Measurements from ENCODE around the gene AIFM3. TPM values are rescaled to one million over a fixed set of nuclear protein-coding genes. Genes with fewer than 3 reads are reported as not detected.
"Not testable (repeated sequence)": the region's sequence is repeated elsewhere in the genome, so short reads cannot be mapped to it uniquely, and the experiment has no call there.

AIFM3 gene
- polyA plus RNA-seq, 5 donors = 0.50 to 1.1 (median 0.76) TPM

DNA sequence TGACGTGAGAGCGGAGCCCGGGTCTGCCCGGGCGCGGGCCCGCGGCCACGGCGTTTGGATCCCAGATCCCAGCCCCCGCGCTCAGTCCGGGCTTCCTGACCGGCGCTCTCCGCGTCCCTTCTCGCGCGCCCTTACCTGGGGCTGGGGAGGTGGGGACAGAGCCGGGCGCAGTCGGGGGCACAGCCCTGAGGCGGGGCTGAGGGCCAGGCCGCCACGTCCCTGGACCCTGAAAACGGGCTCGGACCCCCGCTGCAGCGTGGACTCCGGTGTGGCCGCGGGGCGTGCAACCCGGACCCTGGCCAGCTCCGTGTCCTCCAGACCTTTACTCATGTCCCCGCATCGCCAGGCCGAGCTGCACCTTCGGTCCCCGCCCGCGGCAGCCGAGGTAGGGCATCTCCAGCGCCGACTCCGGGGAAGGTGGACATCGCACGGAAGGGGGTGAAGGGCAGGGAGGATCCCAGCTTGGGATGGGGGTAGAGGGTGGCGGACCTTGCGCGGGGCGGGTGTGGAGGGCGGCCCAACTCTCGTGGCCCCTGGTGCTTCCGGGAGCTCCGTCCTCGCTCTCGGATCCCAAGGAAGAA, 9.9 kb upstream of the AIFM3 start:
- no peak for DNase-seq

DNA sequence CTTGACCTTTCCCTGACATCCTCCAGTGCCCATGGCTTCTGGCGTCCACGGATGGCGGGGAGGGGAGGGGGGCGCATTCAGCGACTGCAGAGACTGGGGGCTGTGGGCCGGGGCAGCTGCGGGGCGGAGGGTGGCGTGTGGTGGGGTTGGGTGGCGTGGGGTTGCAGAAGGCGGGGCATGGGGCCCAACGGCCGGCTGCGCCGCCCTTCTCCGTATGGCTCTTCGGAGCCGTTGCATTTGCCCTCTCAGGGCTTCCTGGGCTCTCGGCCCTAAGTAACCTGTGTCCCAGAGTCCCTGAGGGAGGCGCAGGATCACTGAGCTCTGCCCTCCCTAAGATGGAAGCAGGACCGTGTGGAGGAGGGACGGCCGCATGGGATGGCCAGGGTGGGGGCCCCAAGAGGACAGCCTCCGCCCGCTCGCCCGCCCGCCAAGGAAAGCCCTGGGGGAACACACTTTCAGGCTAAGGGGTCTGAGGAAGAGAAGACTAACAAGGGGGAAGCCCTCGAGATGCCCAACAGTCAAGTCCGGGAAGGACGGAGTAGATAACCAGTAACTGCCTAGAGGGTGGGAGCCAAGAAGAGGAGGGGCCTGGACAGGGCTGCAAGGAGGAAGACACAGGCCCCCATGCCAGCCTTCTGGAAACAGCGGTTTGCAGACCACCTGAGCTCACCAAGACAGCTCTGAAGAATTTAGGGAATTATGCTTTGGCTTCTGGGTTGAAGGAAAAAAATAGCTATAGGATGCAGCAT, 9.2 kb upstream of the AIFM3 start:
- no peak for DNase-seq

DNA sequence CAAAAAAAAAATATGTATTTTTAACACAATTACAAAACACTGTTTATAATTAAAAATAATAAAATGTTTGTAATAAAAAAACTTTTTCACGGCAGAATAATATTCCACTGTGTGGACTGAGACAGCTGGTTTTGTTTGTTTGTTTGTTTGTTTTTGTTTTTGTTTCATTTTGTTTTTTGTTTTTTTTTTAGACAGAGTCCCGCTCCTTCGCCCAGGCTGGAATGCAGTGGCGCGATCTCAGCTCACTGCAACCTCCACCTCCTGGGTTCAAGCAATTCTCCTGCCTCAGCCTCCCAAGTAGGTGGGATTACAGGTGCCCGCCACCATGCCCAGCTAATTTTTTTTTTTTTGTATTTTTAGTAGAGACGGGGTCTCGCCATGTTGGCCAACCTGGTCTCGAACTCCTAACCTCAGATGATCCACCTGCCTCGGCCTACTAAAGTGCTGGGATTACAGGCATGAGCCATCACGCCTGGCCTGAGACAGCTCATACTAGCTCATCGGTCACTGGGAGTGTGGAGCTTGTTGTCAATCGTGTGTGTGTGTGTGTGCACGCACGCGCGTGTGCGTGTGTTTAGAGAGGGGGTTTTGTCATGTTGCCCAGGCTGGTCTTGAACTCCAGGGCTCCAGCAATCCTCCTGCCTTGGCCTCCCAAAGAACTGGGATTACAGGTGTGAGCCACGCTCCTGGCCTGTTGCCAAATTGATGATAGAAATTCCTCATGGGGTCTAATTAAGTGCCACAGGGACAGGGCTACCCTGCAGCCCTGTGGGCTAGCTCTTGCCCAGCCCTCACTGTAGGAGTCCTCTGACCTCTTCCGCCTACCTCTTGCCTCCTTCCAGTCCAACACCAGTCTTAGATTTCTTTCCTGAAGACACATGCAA, 7.2 kb upstream of the AIFM3 start:
- DNase-seq = no peak

DNA sequence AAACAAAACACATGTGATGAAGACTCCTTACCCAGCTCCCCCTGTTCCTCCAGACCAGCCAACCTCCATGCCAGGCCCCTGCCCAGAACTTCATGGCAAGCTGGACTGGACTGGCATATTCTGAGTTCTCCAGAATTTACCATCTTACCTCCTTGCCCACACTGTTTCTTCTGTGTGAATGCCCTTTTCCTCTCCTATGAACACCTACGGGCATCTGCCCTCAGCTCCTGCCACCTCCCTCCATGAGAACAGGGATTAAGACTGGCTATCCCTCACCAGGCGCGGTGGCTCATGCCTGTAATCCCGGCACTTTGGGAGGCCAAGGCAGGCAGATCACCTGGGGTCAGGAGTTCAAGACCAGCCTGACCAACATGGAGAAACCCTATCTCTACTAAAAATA, 6.4 kb upstream of the AIFM3 start:
- no peak for DNase-seq

DNA sequence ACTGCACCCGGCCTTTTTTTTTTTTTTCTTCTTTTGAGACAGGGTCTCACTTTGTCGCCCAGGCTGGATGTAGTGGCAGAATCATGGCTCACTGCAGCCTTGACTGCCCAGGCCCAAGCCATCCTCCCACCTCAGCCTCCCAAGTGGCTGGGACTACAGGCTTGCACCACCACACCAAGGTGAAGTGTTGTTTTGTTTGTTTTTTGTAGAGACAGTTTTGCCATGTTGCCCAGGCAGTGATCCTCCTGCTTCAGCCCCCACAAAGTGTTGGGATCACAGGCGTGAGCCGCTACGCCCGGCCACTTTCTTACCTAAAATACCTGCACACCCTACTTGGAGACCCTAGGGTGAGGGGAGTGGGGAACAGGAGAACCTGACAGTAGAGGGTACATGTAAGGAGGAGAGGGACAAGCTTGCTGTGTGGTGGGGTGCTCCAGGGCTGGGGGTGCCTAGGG, 4.5 kb upstream of the AIFM3 start:
- DNase-seq = no peak

DNA sequence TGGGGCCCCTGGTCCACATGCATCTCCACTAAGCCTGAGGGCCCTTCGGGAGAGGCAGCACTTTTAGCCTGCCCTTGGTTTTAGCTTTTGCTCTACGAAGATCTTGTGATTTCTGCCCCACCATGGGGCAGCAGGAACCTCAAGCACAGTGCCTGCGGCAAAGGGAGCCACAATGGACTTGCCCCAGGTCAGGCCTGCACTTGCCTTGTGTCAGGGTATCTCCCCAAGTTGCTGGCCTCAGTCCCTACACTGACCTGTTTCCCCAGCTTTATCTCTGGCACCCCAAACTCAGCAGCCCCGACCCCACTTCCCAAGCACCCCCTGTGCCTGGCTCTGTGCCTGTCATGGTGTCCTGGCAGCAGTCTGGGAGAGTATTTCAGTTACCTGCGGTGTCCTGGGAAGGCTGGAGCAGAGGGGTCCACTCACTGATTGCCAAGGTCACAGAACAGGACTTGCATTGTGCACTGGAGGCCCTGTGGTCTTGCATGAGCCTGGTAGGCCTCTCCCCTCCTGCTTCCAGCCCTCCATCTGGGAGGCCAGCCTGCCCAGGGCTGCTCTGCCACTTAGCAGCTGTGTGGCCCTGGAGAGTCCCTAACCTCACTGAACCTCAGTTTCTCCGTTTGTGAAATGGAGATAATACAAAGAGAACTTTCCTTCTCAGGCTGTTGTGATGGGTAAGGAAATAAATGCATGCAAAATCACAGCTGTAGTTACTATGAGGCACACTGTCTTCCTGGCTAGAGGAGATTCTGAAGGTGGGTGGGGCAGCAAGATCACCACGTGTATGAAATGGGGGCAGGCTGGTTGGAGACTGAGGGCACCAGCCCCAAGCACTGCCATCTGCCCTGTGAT, 3.6 kb upstream of the AIFM3 start:
- no peak for DNase-seq

DNA sequence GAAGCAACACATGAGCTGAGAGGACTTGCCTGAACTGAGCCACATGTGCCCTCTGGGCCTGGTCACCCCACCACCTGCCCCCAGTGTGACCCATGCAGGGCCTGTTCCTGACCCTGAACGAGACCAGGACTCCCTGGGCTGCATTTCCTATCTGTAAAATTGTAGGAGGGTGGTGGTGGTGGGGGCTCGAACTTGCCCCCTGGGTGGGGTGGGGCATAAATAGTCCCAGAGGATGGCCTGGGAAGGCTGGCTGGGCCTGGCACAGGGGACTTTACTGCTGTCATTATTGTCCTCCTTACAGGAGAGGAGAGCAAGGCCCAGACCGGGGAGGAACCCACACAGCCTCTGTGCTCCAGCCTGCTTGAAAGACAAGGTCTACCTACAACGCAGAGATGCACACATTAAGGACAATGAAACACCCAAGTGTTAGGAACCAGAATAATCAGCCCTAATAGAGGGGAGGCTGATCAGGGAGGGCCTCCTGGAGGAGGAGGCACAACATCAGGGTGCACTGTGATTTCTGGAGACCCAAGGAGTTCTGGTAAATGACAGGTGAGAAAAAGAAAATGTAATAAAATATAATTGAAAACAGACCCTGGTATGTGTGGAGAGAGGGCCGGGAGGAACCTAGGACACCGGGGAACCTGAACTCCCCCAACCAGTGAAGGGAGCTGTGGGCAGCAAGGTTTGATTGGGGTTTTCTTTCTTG, 2.8 kb upstream of the AIFM3 start:
- DNase-seq = no peak

DNA sequence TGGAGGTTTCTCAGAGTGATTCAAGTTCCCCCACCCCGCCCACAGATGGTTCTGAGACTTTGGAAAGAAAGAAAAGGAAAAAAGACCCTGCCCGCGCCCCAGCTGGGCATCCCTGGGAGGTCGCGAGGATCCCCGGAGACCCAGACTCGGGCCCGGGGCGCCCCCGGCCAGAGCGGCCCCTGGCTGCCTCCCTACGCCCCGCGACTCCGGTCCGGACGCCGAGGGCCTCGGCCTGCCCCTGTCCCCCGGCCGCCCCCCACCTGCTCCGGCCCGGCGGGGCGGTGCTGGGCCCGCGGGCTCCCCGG, 2.3 kb upstream of the AIFM3 start:
- no peak for DNase-seq

DNA sequence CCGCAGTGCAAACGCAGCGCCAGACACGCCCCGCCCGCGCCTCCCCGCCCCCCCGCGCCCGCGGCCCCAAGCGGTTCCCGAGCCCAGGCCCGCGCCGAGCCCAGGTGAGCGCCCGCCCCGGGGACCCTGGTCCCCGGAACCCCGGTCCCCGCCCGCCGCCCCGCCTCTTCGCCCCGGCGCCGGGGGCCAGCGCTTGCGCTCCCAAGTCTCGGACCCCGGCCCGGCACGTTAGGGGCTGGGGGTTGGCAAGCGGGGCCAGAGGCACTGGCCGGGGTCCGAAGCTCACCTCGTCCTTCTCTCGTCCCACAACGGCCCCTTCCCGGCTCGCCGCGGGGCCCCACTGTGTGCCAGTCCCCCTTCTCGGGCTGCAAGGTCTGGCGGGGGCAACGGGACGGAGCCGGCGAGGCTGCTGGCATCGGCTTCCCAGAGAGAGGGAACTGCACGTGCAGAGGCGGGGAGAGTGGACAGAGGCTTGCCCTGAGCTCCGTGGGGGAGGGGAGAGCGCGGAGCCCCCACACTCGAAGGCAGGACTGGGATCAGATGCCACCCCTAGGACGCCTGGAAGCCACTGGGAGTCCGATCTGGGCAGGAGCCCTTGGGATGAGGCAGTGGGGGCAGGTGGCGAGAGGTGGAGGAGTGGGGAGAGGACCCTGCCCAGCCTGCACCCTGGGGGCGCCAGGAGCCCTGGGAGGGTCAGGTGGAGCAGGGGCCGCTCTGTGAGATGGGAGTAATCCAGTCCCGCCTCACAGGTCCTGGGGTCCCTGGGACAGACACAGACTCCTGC, 1.8 kb upstream of the AIFM3 start:
- DNase-seq = no peak

DNA sequence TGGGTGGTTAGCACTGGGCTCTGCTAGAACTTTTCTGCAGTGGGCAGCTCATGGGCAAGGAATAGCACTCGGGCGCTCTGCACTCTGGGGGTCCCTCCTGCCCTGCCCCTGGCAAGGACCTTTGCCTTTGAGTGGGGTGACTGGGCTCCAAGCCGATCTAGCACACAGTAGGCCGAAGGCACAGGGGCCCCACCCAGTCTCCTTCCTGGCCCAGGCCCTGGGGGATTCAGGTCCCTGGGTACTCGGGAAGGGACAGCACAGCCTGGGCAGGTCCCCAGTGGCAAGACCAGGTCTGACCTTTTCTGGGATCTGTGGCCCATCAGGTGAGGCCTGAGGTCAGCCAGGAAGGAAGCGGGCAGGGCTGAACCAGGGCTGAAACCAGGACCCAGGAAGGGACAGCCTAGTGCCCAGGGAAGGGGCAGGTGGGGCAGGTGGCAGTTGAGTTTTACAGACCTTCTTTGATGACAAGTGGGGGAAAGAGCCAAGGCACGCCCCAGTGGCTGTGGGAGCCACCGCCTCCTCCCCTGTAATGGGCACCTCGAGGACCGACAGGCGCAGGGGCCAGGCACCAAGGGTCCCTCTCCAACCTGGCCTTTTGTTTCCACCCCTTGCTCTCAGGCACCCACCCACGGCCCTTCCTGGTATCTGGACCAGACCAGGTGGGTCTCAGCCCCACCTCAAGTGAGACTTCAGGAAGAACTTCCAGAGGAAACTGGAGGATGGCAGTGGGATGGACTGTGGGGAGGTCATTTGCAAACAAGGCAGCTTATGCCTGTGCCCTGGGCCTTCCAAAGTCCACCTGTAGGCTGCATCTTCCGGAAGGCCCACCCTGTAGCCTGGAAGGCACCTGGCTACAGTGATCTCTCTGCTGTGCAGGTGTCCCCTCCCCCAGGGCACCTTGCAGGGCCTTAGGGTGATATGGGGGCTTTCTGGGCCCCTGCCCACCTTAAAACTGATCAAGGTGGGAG, 883 bp upstream of the AIFM3 start:
- no peak for DNase-seq

DNA sequence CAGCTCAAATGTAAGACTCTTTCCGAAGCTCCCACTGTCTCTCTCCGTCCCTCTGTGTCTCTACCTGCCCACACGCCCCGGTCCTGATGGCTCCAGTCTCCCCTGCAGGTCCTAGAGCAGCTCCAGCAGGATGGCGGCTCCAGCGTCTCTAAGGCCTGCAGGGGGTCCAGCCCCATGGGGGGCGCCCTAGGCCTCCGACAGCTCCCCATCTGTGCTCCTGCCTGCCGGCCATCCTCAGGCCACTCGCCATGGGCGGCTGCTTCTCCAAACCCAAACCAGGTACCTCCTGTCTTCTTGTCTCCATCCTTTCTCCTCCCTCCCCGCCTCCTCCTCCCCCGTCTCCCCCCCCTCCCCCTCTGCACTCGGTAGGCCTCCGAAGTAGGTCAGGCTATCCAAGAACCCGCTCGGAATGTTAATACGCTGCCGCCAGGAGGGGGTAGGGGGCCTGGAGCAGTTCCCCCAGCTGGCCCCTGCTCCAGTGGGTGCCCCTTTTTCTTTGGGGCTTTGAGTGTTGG, 699 bp downstream of the AIFM3 start:
- no peak for DNase-seq

DNA sequence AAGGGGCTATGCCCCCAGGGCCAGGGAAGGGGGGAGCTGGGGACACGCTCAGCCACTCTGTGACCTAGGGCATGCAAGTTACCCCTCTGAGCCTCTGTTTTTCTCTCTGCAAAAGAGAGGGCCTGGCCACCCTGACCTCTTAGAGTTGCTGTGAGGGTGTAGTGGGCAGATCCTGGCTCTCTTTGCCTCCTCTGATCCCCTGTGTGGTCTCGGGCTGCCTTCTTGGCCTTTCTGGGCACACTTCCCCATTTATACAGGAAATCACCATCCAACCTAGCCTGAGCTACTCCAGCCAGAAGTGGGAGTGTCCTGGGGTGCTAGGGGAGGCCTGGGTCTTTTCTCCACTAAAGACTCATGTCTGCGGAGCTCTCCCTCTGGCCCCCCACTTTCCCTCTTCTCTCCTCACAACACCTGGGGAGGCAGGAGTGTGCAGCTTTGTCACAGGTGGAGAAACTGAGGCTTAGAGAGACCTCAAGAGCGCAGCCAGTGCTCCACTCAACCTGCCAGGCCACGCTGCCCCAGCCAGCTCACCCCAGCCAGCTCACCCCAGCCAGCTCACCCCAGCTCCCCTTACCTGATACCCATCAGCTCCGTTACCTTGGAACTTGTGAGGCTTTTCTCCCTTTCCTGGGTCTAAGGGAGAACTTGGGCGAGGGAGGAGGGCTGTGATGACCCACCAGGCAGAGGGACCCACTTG, 1.4 kb downstream of the AIFM3 start:
- no peak for DNase-seq

DNA sequence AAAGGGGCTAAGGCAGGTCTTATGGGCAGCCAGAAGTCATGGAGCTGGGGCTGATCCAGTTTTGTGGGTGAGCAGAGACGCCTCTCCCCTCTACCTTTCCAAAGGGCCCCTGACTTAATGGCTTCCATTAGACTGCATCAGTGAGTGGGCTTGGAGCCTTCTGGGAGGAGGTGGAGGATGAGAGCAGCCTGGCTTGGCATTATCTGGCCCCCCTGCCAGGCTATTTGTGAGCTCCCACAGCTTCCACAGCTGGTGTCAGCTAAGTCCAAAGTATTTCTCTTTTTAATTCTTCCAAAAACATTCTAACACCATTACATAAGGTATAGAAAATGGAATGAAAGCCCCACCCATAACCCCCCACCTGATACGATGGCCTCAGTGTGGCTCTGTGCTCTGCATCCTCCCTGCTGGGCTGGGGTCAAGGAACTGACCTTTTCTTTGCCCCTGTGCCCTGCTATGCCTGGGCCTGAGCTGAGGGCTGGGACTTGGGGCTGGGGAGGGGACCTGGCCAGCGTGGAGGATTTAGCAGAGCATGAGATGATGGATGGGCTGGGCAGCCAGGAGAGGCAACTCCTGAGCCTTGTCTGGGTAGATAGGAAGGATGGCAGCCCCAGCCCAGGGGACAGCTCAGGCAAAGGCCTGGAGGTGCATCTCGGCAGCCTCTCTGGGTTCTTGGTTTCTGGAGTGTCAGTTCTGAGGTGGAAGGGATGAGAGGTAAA, 4.0 kb downstream of the AIFM3 start:
- no peak for DNase-seq

DNA sequence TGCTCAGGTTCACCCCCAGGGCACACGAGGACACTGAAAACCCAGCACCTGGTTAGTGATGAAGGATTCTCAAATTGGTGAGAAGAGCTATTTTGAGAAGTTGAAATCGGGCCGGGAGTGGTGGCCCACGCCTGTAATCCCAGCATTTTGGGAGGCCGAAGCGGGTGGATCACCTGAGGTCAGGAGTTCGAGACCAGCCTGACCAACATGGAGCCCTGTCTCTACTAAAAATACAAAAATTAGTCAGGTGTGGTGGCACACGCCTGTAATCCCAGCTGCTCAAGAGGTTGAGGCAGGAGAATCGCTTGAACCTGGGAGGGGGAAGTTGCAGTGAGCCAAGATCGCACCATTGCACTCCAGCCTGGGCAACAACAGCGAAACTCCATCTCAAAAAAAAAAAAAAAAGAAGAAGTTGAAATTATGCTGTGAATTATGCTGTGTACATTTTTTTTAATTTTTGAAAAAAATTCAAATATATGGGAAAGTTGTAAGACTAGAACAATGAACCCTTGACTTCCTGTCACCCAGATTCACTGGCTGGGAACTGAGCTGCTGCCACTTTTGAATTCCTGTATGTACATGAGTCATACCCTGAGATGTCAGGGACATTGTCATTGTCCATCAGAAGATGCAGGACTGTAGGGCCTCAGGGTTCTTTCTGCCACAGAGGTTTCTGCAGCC, 5.1 kb downstream of the AIFM3 start:
- DNase-seq = not testable (repeated sequence)

DNA sequence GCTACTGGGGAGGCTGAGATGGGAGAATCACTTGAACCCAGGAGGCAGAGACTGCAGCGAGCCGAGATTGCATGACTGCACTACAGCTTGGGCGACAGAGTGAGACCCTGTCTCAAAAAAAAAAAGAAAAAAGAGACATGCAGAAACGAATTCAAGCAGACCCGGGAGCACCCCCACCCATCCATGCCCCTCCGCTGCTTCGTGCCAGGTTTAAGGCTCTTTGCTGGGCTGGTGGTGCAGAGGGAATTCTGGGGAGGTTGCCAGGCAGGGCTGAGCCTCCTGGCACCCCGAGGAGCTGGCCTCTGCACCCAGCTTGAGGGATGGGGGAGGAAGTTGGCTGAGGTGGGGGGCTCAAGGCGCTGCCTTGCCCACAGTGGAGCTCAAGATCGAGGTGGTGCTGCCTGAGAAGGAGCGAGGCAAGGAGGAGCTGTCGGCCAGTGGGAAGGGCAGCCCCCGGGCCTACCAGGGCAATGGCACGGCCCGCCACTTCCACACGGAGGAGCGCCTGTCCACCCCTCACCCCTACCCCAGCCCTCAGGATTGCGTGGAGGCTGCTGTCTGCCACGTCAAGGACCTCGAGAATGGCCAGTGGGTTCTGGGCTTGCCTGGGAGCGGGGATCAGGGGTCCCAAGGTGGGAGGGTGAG, 6.0 kb downstream of the AIFM3 start:
- DNase-seq = no peak

DNA sequence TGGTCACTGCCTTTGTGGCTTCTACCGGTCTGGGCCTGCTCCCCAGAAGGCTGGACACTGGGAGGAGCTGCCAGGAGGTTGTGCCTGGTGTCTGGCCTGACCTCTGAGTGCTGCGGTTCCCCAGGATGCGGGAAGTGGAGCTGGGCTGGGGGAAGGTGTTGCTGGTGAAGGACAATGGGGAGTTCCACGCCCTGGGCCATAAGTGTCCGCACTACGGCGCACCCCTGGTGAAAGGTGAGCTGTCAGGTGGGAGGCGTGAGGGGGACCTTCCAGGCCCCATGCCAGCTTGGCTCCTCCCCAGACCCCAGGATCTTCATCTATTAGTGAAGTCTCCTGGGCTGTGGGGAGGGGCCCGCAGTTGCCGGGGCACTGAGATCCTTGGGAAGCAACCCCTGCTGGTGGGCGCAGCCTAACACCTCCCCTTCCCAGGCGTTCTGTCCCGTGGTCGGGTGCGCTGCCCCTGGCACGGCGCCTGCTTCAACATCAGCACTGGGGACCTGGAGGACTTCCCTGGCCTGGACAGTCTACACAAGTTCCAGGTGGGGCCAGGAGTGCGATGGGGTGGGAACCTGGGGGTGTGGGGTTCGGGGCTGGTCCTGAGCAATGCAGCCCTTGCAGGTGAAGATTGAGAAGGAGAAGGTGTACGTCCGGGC, 6.7 kb downstream of the AIFM3 start:
- DNase-seq = no peak

All from right lung (tissue), 5 donors.